Activated B cell treated with CpG ODN at 0.5 μM for 24 hours (primary cell): ENCODE data around the gene DAND5. TPM values are rescaled to one million over a fixed set of nuclear protein-coding genes. Genes with fewer than 3 reads are reported as not detected.
"Not testable (repeated sequence)": the region's sequence is repeated elsewhere in the genome, so short reads cannot be mapped to it uniquely, and the experiment has no call there.

Source experiments
- ATAC-seq: fragments of 200-7000 bp; cut with Tn5 transposase; one replicate; pipeline ENCODE4 v1.10.0; 2021; ENCODE audit warnings: low read depth, mild to moderate bottlenecking, moderate library complexity
- CTCF ChIA-PET: fragments of 350-600 bp; sonication (Branson Sonifier 250); formaldehyde crosslinking; loops from one replicate; lab custom pipeline; 2021; ENCODE audit warnings: antibody characterized with exemption; lab: Charles Lee
- POLR2A ChIA-PET: fragments of 350-600 bp; sonication (Branson Sonifier 250); formaldehyde crosslinking; loops from one replicate; lab custom pipeline; 2021; ENCODE audit warnings: antibody characterized with exemption; lab: Charles Lee
- DNase-seq: peaks from one replicate; pipeline ENCODE4 v3.0.0; 2022
- H3K27ac Mint-ChIP-seq: one replicate; pipeline ENCODE4 v1.8.0; 2020; ENCODE audit warnings: mixed read lengths
- H3K27me3 Mint-ChIP-seq: one replicate; pipeline ENCODE4 v1.8.0; 2021; ENCODE audit warnings: mixed read lengths
- H3K36me3 Mint-ChIP-seq: one replicate; pipeline ENCODE4 v1.8.0; 2021; ENCODE audit warnings: low read depth, mixed read lengths
- H3K4me1 Mint-ChIP-seq: one replicate; pipeline ENCODE4 v1.8.0; 2021; ENCODE audit warnings: mixed read lengths
- H3K4me3 Mint-ChIP-seq: one replicate; pipeline ENCODE4 v1.8.0; 2020; ENCODE audit warnings: mild to moderate bottlenecking, mixed read lengths
- H3K9me3 Mint-ChIP-seq: one replicate; pipeline ENCODE4 v1.8.0; 2020; ENCODE audit warnings: mixed read lengths
- CTCF ChIP-seq: fragments of 200-600 bp; IDR thresholded peaks from one replicate; pipeline ENCODE4 v1.8.0; 2022; ENCODE audit warnings: antibody characterized with exemption, mild to moderate bottlenecking
- intact Hi-C: fragments of 100-400 bp; cut with micrococcal nuclease; formaldehyde crosslinking; loops from one replicate; pipeline ENCODE4 v1.15.1; 2024
- total RNA-seq: library from RNA; stranded (reverse); gene quantifications from 2 replicates; pipeline ENCODE4 v1.2.3, GENCODE V29; 2022

Gene DAND5
- total RNA-seq, 1 donor from 2014 or later: not detected

- no peaks in the 10 kb centered on the region for H3K27me3 Mint-ChIP-seq
- H3K27ac Mint-ChIP-seq: no peak overlapping the region
- ChIA-PET POLR2A (interaction anchor here (0.5 to 5.4 kb wide), 8 partner anchors 9 to 292 kb away, joined by 3 to 37 read pairs (median 6); partner anchors contain the start of genes CALR and FARSA), CTCF (interaction anchor here (2.6 kb wide), 1 partner anchor 12 kb away, joined by 12 read pairs; no protein-coding TSS in a partner anchor)
- no peak for DNase-seq
- no peaks in the 10 kb centered on the region for H3K9me3 Mint-ChIP-seq
- peaks cover 33% of the 10 kb centered on the region for H3K4me1 Mint-ChIP-seq
- intact Hi-C loops: no loop called here
- H3K36me3 Mint-ChIP-seq: peaks cover 70% of the 10 kb centered on the region
- H3K4me3 Mint-ChIP-seq: no peak overlapping the region
- no peak for TF ChIP-seq CTCF
- no peak for ATAC-seq
Measured at GRCh38 chr19:12953138-12953798, 16.1 kb upstream of the DAND5 start.

DNA sequence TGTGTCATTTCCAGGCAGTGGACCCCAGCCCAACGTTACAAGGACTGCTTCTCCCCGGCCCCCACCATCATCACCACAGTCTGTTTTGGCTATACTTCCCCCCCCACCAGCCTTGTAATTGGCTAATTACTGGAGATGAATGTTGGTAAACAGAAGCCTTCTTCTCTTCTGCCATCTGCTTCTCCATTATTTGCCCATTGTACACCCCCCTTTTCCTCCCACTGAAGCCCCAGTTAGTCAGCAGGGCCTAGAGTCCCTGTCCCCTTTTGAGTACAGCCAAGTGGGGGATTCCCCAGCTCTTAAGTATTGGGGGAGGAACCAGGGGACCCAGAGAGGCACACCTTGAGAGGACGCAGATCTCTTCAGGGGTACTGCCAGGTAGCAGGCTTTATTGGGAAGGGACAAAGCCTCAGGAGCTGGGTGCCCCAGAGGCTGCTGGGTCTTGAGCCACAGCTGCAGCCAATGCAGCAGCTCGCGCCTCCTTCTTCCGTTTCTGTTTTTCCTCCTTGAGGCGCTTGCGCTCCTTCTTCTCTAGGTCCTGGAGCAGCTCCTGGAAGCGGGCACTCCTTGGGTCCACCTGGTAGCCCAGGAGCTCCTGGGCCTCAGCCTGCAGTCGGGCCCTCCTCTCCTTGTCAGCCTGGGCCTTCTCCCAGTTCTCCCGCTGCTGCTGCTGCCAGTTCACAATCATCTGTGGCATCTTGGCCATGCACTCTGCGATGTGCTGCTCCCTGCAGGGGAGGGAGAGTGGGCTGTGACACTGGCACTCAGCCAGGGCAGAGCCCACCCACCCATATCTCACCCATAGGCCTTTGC, 15.4 kb upstream of the DAND5 start:
- Mint-ChIP-seq H3K9me3 (no peaks in the 10 kb centered on the region), H3K27me3 (no peaks in the 10 kb centered on the region), H3K27ac (peak overlapping the region; percentile 72), H3K36me3 (peaks cover 63% of the 10 kb centered on the region), H3K4me3 (peak overlapping the region; percentile 25), H3K4me1 (peaks cover 33% of the 10 kb centered on the region)
- ChIA-PET CTCF (interaction anchor here (2.6 kb wide), 1 partner anchor 12 kb away, joined by 12 read pairs; no protein-coding TSS in a partner anchor), POLR2A (interaction anchor here (0.9 to 5.4 kb wide), 8 partner anchors 8 to 35 kb away, joined by 3 to 37 read pairs (median 6); partner anchors contain the start of genes CALR, FARSA, RAD23A and SYCE2)
- ATAC-seq (no peak), DNase-seq (no peak)
- TF ChIP-seq CTCF: no peak
- intact Hi-C loops: no loop called here

GRCh38 chr19:12954612-12954962, 14.8 kb upstream of the DAND5 start:
- no peak for DNase-seq
- POLR2A ChIA-PET: interaction anchor here (0.9 to 5.4 kb wide), 7 partner anchors 8 to 64 kb away, joined by 4 to 37 read pairs (median 8); partner anchors contain the start of genes CALR, FARSA, GCDH and RAD23A
- no peak for TF ChIP-seq CTCF
- peak overlapping the region; percentile 72 for H3K27ac Mint-ChIP-seq
- no peaks in the 10 kb centered on the region for H3K9me3 Mint-ChIP-seq
- peak overlapping the region; percentile 25 for H3K4me3 Mint-ChIP-seq
- no peaks in the 10 kb centered on the region for H3K27me3 Mint-ChIP-seq
- ATAC-seq: no peak
- CTCF ChIA-PET: interaction anchor here (2.6 kb wide), 1 partner anchor 11 kb away, joined by 12 read pairs; no protein-coding TSS in a partner anchor
- intact Hi-C loops: no loop called here
- H3K4me1 Mint-ChIP-seq: peaks cover 33% of the 10 kb centered on the region
- H3K36me3 Mint-ChIP-seq: peaks cover 57% of the 10 kb centered on the region

DNA sequence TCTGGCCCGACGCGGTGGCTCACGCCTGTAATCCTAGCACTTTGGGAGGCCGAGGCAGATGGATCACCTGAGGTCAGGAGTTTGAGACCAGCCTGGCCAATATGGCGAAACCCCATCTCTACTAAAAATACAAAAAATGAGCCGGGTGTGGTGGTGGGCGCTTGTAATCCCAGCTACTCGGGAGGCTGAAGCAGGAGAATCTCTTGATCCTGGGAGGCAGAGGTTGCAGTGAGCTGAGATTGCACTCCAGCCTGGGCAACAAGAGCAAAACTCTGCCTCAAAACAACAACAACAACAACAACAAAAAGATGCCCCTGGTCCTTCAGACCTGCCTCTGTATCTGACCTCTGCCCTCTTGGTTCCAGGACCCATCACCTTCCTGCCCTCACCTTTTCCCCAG, 13.8 kb upstream of the DAND5 start:
- H3K27me3 Mint-ChIP-seq, intact Hi-C loops, H3K9me3 Mint-ChIP-seq, DNase-seq, ATAC-seq: not testable (repeated sequence)
- Mint-ChIP-seq H3K4me3 (peak overlapping the region; percentile 88), H3K27ac (peak overlapping the region; percentile 69), H3K36me3 (peaks cover 48% of the 10 kb centered on the region), H3K4me1 (peaks cover 33% of the 10 kb centered on the region)
- ChIA-PET POLR2A (interaction anchor here (0.5 to 5.4 kb wide), 8 partner anchors 8 to 88 kb away, joined by 3 to 37 read pairs (median 6); partner anchors contain the start of genes CALR, GCDH and RAD23A), CTCF (interaction anchor here (1.9 kb wide), 1 partner anchor 10 kb away, joined by 6 read pairs; no protein-coding TSS in a partner anchor)

GRCh38 chr19:12955996-12956395, 13.4 kb upstream of the DAND5 start:
- Mint-ChIP-seq H3K9me3 (no peaks in the 10 kb centered on the region), H3K4me1 (peaks cover 33% of the 10 kb centered on the region), H3K4me3 (peak overlapping the region; percentile 88), H3K27me3 (no peaks in the 10 kb centered on the region), H3K36me3 (peaks cover 43% of the 10 kb centered on the region), H3K27ac (peak overlapping the region; percentile 69)
- ChIA-PET CTCF (interaction anchor here (1.9 kb wide), 1 partner anchor 9 kb away, joined by 6 read pairs; no protein-coding TSS in a partner anchor), POLR2A (interaction anchor here (0.5 to 5.4 kb wide), 12 partner anchors 8 to 164 kb away, joined by 3 to 37 read pairs (median 6); partner anchors contain the start of genes CALR, GCDH and RAD23A)
- intact Hi-C loops: loop anchor here (2.0 kb wide), 1 partner anchor 17 kb away; the partner anchor contains the start of gene CALR
- TF ChIP-seq CTCF: no peak
- ATAC-seq: no peak
- no peak for DNase-seq
